HEK293 (cell line): ENCODE measurements around the gene CIB1.

Source experiments
- CTCF ChIA-PET: fragments of 350-600 bp; formaldehyde crosslinking; extraction: SDS; loops from one replicate; lab custom pipeline; 2021; ENCODE audit warnings: antibody characterized with exemption; lab: Yijun Ruan, JAX
- POLR2A ChIA-PET: fragments of 300-600 bp; formaldehyde crosslinking; extraction: SDS; loops from one replicate; lab custom pipeline; 2020; ENCODE audit warnings: antibody characterized with exemption, inconsistent platforms; lab: Yijun Ruan, JAX
- H3K27ac ChIP-seq: fragments of 200-500 bp; sonication (Bioruptor generic); 2 replicates; pipeline ENCODE4 v1.5.1; 2014; ENCODE audit warnings: low read depth, low read length, control low read depth, inconsistent platforms; ENCODE audit errors: extremely low read depth
- H3K36me3 ChIP-seq, 2 experiments: fragments of 200-500 bp in 1 of 2; sonication (Bioruptor generic) in 1 of 2; 1 replicate in 1 of 2; 2 replicates in 1 of 2; pipeline ENCODE4 v1.5.1; 2014 to 2017; ENCODE audit warnings: inconsistent platforms in 2 of 2, low read length in 2 of 2; ENCODE audit not compliant: control insufficient read depth in 2 of 2, insufficient read depth in 1 of 2
- H3K4me1 ChIP-seq: fragments of 200-500 bp; sonication (Bioruptor generic); 2 replicates; pipeline ENCODE4 v1.5.1; 2014; ENCODE audit warnings: mild to moderate bottlenecking, low read length, inconsistent platforms; ENCODE audit not compliant: control insufficient read depth, insufficient read depth
- H3K4me3 ChIP-seq: 2 replicates; pipeline ENCODE4 v1.5.1; 2011; ENCODE audit warnings: low read depth, mild to moderate bottlenecking, control low read depth, low read length, moderate library complexity
- H3K9me3 ChIP-seq: fragments of 200-500 bp; sonication (Bioruptor generic); 2 replicates; pipeline ENCODE4 v1.5.1; 2014; ENCODE audit warnings: low read depth, low read length, inconsistent platforms; ENCODE audit not compliant: control insufficient read depth, insufficient read depth
- KLF16 ChIP-seq: fragments of 450-650 bp; formaldehyde crosslinking; IDR thresholded peaks from 2 replicates; pipeline ENCODE4 v1.5.1; 2017; ENCODE audit warnings: missing biosample characterization, missing genetic modification characterization
- PRDM4 ChIP-seq: fragments of 450-650 bp; formaldehyde crosslinking; IDR thresholded peaks from 2 replicates; pipeline ENCODE4 v1.5.1; 2017; ENCODE audit warnings: missing biosample characterization, missing genetic modification characterization
- SETDB1 ChIP-seq: IDR thresholded peaks from one replicate; pipeline ENCODE4 v1.6.1; 2017; ENCODE audit warnings: mild to moderate bottlenecking, low read length, moderate library complexity, mixed read lengths; ENCODE audit not compliant: insufficient read length
- TSHZ1 ChIP-seq: fragments of 450-650 bp; formaldehyde crosslinking; IDR thresholded peaks from 2 replicates; pipeline ENCODE4 v1.5.1; 2016; ENCODE audit warnings: missing biosample characterization, missing genetic modification characterization, borderline replicate concordance
- YY1 ChIP-seq: fragments of 450-650 bp; formaldehyde crosslinking; IDR thresholded peaks from 2 replicates; pipeline ENCODE4 v1.5.1; 2018; ENCODE audit warnings: missing biosample characterization, missing genetic modification characterization
- YY2 ChIP-seq: fragments of 450-650 bp; formaldehyde crosslinking; IDR thresholded peaks from 2 replicates; pipeline ENCODE4 v1.5.1; 2016; ENCODE audit warnings: missing biosample characterization, missing genetic modification characterization
- ZNF155 ChIP-seq: fragments of 450-650 bp; formaldehyde crosslinking; IDR thresholded peaks from 2 replicates; pipeline ENCODE4 v1.5.1; 2016; ENCODE audit warnings: missing biosample characterization, missing genetic modification characterization
- ZNF174 ChIP-seq: fragments of 450-650 bp; formaldehyde crosslinking; IDR thresholded peaks from 2 replicates; pipeline ENCODE4 v1.5.0; 2017; ENCODE audit warnings: missing biosample characterization, mild to moderate bottlenecking, missing genetic modification characterization
- ZNF19 ChIP-seq: fragments of 450-650 bp; formaldehyde crosslinking; IDR thresholded peaks from 2 replicates; pipeline ENCODE4; 2016; ENCODE audit warnings: missing biosample characterization, missing genetic modification characterization, low read depth
- ZNF202 ChIP-seq: fragments of 450-650 bp; formaldehyde crosslinking; IDR thresholded peaks from 2 replicates; pipeline ENCODE4 v1.5.1; 2016; ENCODE audit warnings: missing biosample characterization, missing genetic modification characterization, borderline replicate concordance
- ZNF274 ChIP-seq, 2 experiments: fragments of 200-500 bp in 1 of 2; fragments of 450-650 bp in 1 of 2; sonication (Bioruptor generic) in 1 of 2; formaldehyde crosslinking in 1 of 2; IDR thresholded peaks; 2 replicates each; pipeline versions ENCODE4 v1.5.1 to v1.6.1; 2014 to 2016; ENCODE audit warnings: borderline replicate concordance in 1 of 2, inconsistent platforms in 1 of 2, low read length in 1 of 2, missing biosample characterization in 1 of 2, missing genetic modification characterization in 1 of 2
- ZNF324 ChIP-seq: fragments of 450-650 bp; formaldehyde crosslinking; IDR thresholded peaks from 2 replicates; pipeline ENCODE4 v1.5.1; 2016; ENCODE audit warnings: missing biosample characterization, missing genetic modification characterization
- ZNF510 ChIP-seq: fragments of 450-650 bp; formaldehyde crosslinking; IDR thresholded peaks from 2 replicates; pipeline ENCODE4 v1.5.1; 2018; ENCODE audit warnings: mild to moderate bottlenecking, missing genetic modification characterization, missing biosample characterization; ENCODE audit not compliant: insufficient replicate concordance
- ZNF529 ChIP-seq: fragments of 450-650 bp; formaldehyde crosslinking; IDR thresholded peaks from 2 replicates; pipeline ENCODE4 v1.5.1; 2017; ENCODE audit warnings: missing genetic modification characterization, missing biosample characterization; ENCODE audit not compliant: insufficient replicate concordance
- ZNF692 ChIP-seq: fragments of 450-650 bp; formaldehyde crosslinking; IDR thresholded peaks from 2 replicates; pipeline ENCODE4 v1.5.1; 2016; ENCODE audit warnings: missing biosample characterization, missing genetic modification characterization
- ZNF791 ChIP-seq: fragments of 450-650 bp; formaldehyde crosslinking; IDR thresholded peaks from 2 replicates; pipeline ENCODE4 v1.5.1; 2016; ENCODE audit warnings: missing biosample characterization, missing genetic modification characterization
- TF ChIP-seq, protein P1 (sequence below): fragments of 450-650 bp; formaldehyde crosslinking; IDR thresholded peaks from 2 replicates; pipeline ENCODE4 v1.5.1; 2016; ENCODE audit warnings: missing biosample characterization, missing genetic modification characterization
- TF ChIP-seq, protein P2 (sequence below): fragments of 450-650 bp; formaldehyde crosslinking; IDR thresholded peaks from 2 replicates; pipeline ENCODE4 v1.5.1; 2016; ENCODE audit warnings: missing biosample characterization, missing genetic modification characterization
- TF ChIP-seq, protein P3 (sequence below): fragments of 450-650 bp; formaldehyde crosslinking; IDR thresholded peaks from 2 replicates; pipeline ENCODE4 v1.5.1; 2016; ENCODE audit warnings: missing biosample characterization, missing genetic modification characterization

CIB1 gene

GRCh38 chr15:90241343-90242192 is 7.8 kb upstream of the CIB1 start:
- Histone ChIP-seq H3K36me3 (peaks cover 14 to 22% of the 10 kb centered on the region in 2 experiments; a peak in 2 of 3 replicates), H3K27ac (no peak overlapping the region), H3K4me3 (no peak overlapping the region), H3K4me1 (no peaks in the 10 kb centered on the region), H3K9me3 (no peaks in the 10 kb centered on the region)
- ChIA-PET CTCF (interaction anchor here (0.9 kb wide), 1 partner anchor 59 kb away, joined by 3 read pairs; no protein-coding TSS in a partner anchor), POLR2A (interaction anchor here (0.6 kb wide), 1 partner anchor 343 kb away, joined by 3 read pairs; no protein-coding TSS in a partner anchor)
- no peak for TF ChIP-seq ZNF274 (IDR thresholded peaks at IDR 0.05; ENCODE audit: low read length)
- no peak for TF ChIP-seq ZNF274 (tag by site-specific recombination; IDR thresholded peaks at IDR 0.05; ENCODE audit: borderline replicate concordance)
- TF ChIP-seq, protein P1, sequence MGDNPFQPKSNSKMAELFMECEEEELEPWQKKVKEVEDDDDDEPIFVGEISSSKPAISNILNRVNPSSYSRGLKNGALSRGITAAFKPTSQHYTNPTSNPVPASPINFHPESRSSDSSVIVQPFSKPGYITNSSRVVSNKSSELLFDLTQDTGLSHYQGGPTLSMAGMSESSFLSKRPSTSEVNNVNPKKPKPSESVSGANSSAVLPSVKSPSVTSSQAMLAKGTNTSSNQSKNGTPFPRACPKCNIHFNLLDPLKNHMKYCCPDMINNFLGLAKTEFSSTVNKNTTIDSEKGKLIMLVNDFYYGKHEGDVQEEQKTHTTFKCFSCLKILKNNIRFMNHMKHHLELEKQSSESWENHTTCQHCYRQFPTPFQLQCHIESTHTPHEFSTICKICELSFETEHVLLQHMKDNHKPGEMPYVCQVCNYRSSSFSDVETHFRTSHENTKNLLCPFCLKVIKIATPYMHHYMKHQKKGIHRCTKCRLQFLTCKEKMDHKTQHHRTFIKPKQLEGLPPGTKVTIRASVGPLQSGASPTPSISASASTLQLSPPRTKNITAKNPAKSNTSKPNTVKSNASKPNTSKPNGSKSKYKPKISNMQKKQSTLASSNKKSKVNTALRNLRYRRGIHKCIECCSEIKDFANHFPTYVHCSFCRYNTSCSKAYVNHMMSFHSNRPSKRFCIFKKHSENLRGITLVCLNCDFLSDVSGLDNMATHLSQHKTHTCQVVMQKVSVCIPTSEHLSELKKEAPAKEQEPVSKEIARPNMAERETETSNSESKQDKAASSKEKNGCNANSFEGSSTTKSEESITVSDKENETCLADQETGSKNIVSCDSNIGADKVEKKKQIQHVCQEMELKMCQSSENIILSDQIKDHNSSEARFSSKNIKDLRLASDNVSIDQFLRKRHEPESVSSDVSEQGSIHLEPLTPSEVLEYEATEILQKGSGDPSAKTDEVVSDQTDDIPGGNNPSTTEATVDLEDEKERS (tag by site-specific recombination), result no peak
- TF ChIP-seq ZNF510 (tag by site-specific recombination), result no peak
- TF ChIP-seq ZNF155, result no peak
- TF ChIP-seq ZNF19, result no peak
- TF ChIP-seq ZNF529 (tag by site-specific recombination), result no peak
- no peak for TF ChIP-seq ZNF324 (tag by site-specific recombination)
- TF ChIP-seq TSHZ1, result no peak
- no peak for TF ChIP-seq KLF16 (tag by site-specific recombination)
- TF ChIP-seq SETDB1, result no peak
- TF ChIP-seq PRDM4 (tag by site-specific recombination), result no peak
- TF ChIP-seq, protein P2, sequence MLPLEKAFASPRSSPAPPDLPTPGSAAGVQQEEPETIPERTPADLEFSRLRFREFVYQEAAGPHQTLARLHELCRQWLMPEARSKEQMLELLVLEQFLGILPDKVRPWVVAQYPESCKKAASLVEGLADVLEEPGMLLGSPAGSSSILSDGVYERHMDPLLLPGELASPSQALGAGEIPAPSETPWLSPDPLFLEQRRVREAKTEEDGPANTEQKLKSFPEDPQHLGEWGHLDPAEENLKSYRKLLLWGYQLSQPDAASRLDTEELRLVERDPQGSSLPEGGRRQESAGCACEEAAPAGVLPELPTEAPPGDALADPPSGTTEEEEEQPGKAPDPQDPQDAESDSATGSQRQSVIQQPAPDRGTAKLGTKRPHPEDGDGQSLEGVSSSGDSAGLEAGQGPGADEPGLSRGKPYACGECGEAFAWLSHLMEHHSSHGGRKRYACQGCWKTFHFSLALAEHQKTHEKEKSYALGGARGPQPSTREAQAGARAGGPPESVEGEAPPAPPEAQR (tag by site-specific recombination), result no peak
- no peak for TF ChIP-seq ZNF174 (tag by site-specific recombination)
- TF ChIP-seq, protein P3, sequence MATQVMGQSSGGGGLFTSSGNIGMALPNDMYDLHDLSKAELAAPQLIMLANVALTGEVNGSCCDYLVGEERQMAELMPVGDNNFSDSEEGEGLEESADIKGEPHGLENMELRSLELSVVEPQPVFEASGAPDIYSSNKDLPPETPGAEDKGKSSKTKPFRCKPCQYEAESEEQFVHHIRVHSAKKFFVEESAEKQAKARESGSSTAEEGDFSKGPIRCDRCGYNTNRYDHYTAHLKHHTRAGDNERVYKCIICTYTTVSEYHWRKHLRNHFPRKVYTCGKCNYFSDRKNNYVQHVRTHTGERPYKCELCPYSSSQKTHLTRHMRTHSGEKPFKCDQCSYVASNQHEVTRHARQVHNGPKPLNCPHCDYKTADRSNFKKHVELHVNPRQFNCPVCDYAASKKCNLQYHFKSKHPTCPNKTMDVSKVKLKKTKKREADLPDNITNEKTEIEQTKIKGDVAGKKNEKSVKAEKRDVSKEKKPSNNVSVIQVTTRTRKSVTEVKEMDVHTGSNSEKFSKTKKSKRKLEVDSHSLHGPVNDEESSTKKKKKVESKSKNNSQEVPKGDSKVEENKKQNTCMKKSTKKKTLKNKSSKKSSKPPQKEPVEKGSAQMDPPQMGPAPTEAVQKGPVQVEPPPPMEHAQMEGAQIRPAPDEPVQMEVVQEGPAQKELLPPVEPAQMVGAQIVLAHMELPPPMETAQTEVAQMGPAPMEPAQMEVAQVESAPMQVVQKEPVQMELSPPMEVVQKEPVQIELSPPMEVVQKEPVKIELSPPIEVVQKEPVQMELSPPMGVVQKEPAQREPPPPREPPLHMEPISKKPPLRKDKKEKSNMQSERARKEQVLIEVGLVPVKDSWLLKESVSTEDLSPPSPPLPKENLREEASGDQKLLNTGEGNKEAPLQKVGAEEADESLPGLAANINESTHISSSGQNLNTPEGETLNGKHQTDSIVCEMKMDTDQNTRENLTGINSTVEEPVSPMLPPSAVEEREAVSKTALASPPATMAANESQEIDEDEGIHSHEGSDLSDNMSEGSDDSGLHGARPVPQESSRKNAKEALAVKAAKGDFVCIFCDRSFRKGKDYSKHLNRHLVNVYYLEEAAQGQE, result no peak
- no peak for TF ChIP-seq ZNF791 (tag by site-specific recombination)
- TF ChIP-seq ZNF692 (tag by site-specific recombination), result no peak
- TF ChIP-seq ZNF202 (tag by site-specific recombination), result no peak
- TF ChIP-seq YY2, result no peak
- no peak for TF ChIP-seq YY1 (tag by site-specific recombination)
